HG03196 (cell line): ENCODE results near the gene NPAS1.
"Not testable (repeated sequence)": the region's sequence is repeated elsewhere in the genome, so short reads cannot be mapped to it uniquely, and the experiment has no call there.

Experiments used
- ATAC-seq: cut with Tn5 transposase; IDR thresholded peaks from one replicate; pipeline ENCODE4 v1.9.1; 2021; ENCODE audit not compliant: unreplicated experiment

NPAS1 gene

GRCh38 chr19:47074621-47075020 lies 55.0 kb downstream of the NPAS1 start:
- no peak for ATAC-seq

- ATAC-seq: no peak
Measured at GRCh38 chr19:47075179-47075810, 55.7 kb downstream of the NPAS1 start.

DNA sequence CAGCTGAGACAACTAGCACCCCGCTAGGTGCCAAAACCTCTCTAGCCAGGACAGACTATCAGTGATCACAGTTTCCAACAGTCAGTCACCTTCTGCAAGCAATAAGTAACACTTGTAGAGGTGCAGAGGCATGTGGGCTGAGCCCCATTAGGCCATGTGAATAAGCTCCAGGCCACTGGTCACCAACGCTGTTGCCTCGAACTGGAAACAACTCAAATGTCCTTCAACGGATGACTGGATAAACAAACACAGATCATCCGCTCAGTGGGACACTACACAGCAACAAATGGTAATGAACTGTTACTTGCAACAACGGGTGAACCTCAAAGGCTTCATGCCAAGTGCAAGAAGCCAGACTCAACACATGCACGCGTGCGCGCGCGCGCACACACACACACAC lies 56.3 kb downstream of the NPAS1 start:
- no peak for ATAC-seq

- ATAC-seq: not testable (repeated sequence)
Measured at GRCh38 chr19:47078351-47078750, 58.7 kb downstream of the NPAS1 start.

- ATAC-seq: no peak
Measured at GRCh38 chr19:47081095-47081494, 61.5 kb downstream of the NPAS1 start.

- ATAC-seq: no peak
Measured at GRCh38 chr19:47082493-47082892, 62.9 kb downstream of the NPAS1 start.

DNA sequence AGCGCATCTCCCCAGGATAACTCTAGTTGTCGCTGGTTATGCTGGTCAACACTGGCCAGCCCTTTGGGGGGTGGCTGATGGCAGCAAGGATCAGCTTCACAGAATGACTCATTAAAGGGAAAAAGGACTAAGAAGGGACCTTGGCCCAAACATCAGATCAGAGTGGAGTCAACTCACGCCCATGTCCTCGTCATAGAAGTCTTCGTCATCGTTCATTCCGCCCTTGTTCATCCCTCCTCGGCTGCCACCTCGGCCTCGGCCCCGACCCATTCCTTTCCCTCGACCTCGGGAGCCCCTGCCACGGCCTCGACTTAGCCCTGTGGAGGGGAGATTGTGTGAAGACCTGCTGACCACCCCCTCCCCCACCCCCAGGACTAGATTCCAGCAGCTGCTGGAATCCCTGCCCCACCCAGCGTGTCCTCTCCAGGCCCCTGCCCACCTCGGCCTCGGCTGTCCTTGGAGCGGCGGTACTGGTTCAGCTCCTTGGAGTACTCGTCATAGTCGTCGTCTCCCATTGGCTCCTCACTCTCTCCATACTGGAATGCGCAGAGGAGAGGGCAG lies 65.3 kb downstream of the NPAS1 start:
- no peak for ATAC-seq

GRCh38 chr19:47086280-47086679 lies 66.6 kb downstream of the NPAS1 start:
- ATAC-seq: no peak

DNA sequence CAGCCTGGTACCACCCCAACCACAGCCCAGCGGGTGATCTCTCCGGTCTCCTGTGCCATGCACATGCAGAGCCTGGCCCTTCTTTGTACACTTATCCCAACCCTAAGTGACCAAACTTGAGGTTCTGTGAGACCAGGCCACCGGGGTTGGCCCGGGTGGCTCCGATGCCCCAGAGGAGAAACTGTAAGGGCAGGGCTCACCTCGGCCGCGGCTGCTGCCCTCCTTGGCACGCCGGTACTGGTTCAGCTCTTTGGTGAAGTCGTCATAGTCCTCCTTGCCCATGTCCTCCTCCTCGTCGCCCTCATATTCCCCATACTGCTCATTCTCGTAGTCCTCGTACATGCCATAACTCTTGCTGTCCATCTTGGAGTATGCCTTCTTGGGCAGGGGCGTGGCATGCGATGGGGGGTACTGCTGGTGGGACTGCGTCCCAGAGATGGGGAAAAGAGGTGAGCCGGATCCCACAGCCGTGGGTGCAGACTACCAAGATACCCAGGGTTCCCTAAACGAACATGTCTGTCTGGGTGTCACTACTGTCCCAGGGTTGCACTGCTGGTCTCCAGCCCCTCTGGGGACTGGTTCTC lies 70.2 kb downstream of the NPAS1 start:
- ATAC-seq: no peak

DNA sequence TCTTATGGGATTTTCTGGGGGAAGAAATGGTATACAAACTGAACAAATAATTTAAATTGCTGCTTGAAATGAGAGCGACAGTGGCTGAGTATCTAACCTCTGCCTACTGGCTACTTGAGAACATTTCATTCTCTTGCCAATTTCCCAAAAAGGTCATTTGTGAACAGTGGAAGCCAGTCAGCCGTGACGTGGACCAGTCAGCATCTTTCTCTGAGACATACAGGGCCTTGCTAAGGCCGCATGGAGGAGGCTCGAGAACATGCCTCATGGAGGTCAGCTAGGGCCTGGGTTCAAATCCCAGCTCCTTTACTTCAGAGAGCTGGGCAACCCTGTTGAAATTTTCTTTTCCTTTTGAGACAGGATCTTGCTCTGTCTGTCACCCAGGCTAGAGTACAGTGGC lies 73.6 kb downstream of the NPAS1 start:
- no peak for ATAC-seq

DNA sequence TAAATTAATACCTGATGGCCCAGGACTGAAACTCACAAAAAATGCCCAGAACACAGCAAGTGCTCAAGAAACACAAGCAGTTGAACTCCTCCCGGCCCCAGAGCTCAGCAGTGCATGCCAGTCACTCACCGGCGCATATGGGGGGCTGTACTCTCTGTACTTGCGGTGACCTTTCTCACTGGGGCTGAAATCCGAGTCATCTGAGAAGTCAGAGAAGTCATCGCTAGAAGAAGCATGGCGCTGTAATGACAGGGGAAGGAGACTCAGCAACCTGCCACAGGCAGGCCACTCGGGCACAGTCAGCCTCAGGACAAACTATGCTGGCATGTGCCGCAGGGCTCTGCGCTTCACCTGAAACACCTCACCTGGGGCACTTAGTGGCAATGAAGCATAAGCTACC lies 74.2 kb downstream of the NPAS1 start:
- ATAC-seq: no peak

GRCh38 chr19:47094557-47095475 lies 75.2 kb downstream of the NPAS1 start:
- no peak for ATAC-seq
